HAP-1 (cell line): ENCODE measurements around the gene TOP1.

ENCODE experiments used
- DNase-seq, 2 experiments: peaks; one replicate each; pipeline ENCODE4 v3.0.0-alpha.2; 2016 to 2020; ENCODE audit warnings: low spot score in 2 of 2
- H3K27me3 ChIP-seq: fragments of 250-450 bp; sonication (Bioruptor Pico); 2 replicates; pipeline ENCODE4 v1.5.1; 2020; ENCODE audit warnings: low read depth, mild to moderate bottlenecking, moderate library complexity
- H3K36me3 ChIP-seq: fragments of 250-450 bp; sonication (Bioruptor Pico); replicated peaks from 2 replicates; pipeline ENCODE4 v1.5.1; 2020; ENCODE audit warnings: mild to moderate bottlenecking
- H3K4me1 ChIP-seq: fragments of 250-450 bp; sonication (Bioruptor Pico); 2 replicates; pipeline ENCODE4 v1.5.1; 2020; ENCODE audit warnings: mild to moderate bottlenecking
- H3K4me3 ChIP-seq: fragments of 250-450 bp; sonication (Bioruptor Pico); 2 replicates; pipeline ENCODE4 v1.5.1; 2020; ENCODE audit warnings: mild to moderate bottlenecking, moderate library complexity
- H3K9me3 ChIP-seq: fragments of 250-450 bp; sonication (Bioruptor Pico); 2 replicates; pipeline ENCODE4 v1.5.1; 2020; ENCODE audit warnings: mild to moderate bottlenecking, moderate library complexity
- in situ Hi-C: fragments of 300-500 bp; cut with MboI; formaldehyde crosslinking; loops from 3 replicates; pipeline ENCODE4 v1.14.3; 2020; ENCODE audit warnings: low sequenced_read_pairs, inconsistent platforms, mixed read lengths

TOP1 gene

GRCh38 chr20:41009946-41010345 is 18.7 kb upstream of the TOP1 start:
- in situ Hi-C loops: no loop called here
- no peaks in the 10 kb centered on the region; the same call in 1 of the 2 replicates for H3K9me3 ChIP-seq
- DNase-seq: no peak
- H3K27me3 ChIP-seq: no peaks in the 10 kb centered on the region
- H3K4me1 ChIP-seq: no peaks in the 10 kb centered on the region
- H3K36me3 ChIP-seq: no peaks in the 10 kb centered on the region
- H3K4me3 ChIP-seq: no peak overlapping the region

DNA sequence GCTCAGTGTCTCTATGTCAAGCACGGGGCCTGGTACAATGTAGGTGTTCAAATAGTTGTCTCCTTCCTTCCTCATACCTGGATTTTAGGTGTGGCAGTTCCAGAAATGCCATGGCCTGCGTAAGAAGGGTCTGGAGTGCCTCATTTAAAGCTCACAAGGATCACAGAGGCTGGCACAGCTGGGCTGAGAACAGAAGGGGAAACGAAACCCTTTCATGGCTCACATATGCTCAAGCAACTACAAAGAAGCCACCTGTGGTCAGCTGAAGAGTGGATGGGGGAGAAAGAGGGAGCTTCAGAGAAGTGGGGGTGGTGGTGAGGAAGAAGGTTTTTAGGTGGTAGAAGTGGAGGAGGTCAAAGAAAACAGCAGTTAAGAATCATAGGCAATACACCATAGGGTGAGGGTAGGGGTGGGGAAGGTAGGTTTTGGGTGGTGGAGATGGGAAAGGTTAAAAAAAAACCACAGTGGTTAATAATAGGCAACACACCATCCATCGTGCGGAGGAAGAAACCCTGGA is 17.0 kb upstream of the TOP1 start:
- no peaks in the 10 kb centered on the region for H3K27me3 ChIP-seq
- H3K4me1 ChIP-seq: no peaks in the 10 kb centered on the region
- H3K36me3 ChIP-seq: no peaks in the 10 kb centered on the region
- no peak overlapping the region for H3K4me3 ChIP-seq
- no peak for DNase-seq
- in situ Hi-C loops: no loop called here
- H3K9me3 ChIP-seq: no peaks in the 10 kb centered on the region

- no peak overlapping the region for H3K4me3 ChIP-seq
- in situ Hi-C loops: no loop called here
- no peaks in the 10 kb centered on the region for H3K27me3 ChIP-seq
- H3K4me1 ChIP-seq: no peaks in the 10 kb centered on the region
- H3K9me3 ChIP-seq: no peaks in the 10 kb centered on the region
- H3K36me3 ChIP-seq: no peaks in the 10 kb centered on the region
- DNase-seq: no peak
Measured at GRCh38 chr20:41014561-41015088, 14.0 kb upstream of the TOP1 start.

GRCh38 chr20:41017448-41018042 is 11.1 kb upstream of the TOP1 start:
- no peak for DNase-seq

GRCh38 chr20:41018153-41018552 is 10.5 kb upstream of the TOP1 start:
- in situ Hi-C loops: no loop called here
- Histone ChIP-seq H3K9me3 (no peaks in the 10 kb centered on the region), H3K4me1 (no peaks in the 10 kb centered on the region), H3K4me3 (no peak overlapping the region), H3K36me3 (no peaks in the 10 kb centered on the region), H3K27me3 (no peaks in the 10 kb centered on the region)
- DNase-seq: no peak

More at GRCh38 chr20:41017448-41018042, 11.1 kb upstream of the TOP1 start:
- no peak overlapping the region for H3K4me3 ChIP-seq
- no peaks in the 10 kb centered on the region for H3K4me1 ChIP-seq
- in situ Hi-C loops: no loop called here
- no peaks in the 10 kb centered on the region for H3K27me3 ChIP-seq
- H3K36me3 ChIP-seq: no peaks in the 10 kb centered on the region
- H3K9me3 ChIP-seq: no peaks in the 10 kb centered on the region

GRCh38 chr20:41023549-41023948 is 5.1 kb upstream of the TOP1 start:
- Histone ChIP-seq H3K9me3 (no peaks in the 10 kb centered on the region), H3K4me1 (peaks cover 7% of the 10 kb centered on the region), H3K36me3 (no peaks in the 10 kb centered on the region), H3K27me3 (no peaks in the 10 kb centered on the region), H3K4me3 (no peak overlapping the region)
- in situ Hi-C loops: no loop called here
- DNase-seq: no peak

DNA sequence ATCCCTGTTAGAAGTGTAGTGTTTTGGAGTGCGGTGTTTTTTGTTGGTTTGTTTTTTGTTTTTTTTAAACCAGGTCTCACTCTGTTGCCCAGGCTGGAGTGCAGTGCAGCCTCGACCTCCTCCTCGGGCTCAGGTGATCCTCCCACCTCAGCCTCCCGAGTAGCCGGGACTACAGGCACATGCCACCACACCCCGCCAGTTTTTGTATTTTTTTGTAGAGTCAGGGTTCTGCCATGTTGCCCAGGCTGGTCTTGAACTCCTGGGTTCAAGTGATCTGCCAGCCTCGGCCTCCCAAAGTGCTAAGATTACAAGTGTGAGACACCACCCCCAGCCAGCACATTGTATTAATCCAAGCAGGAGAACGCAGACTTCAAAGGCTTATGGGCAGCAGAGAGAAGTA is 1.3 kb upstream of the TOP1 start:
- in situ Hi-C loops: no loop called here
- H3K27me3 ChIP-seq: no peaks in the 10 kb centered on the region
- peaks cover 24% of the 10 kb centered on the region for H3K4me1 ChIP-seq
- H3K9me3 ChIP-seq: no peaks in the 10 kb centered on the region
- DNase-seq: no peak
- no peak overlapping the region for H3K4me3 ChIP-seq
- peaks cover 2% of the 10 kb centered on the region; the same call in 1 of the 2 replicates for H3K36me3 ChIP-seq

- Histone ChIP-seq H3K36me3 (peaks cover 3% of the 10 kb centered on the region), H3K4me3 (peak overlapping the region; percentile 88), H3K27me3 (no peaks in the 10 kb centered on the region), H3K9me3 (no peaks in the 10 kb centered on the region), H3K4me1 (peaks cover 26% of the 10 kb centered on the region)
- in situ Hi-C loops: no loop called here
- no peak for DNase-seq
Measured at GRCh38 chr20:41027872-41028358, 707 bp upstream of the TOP1 start.

DNA sequence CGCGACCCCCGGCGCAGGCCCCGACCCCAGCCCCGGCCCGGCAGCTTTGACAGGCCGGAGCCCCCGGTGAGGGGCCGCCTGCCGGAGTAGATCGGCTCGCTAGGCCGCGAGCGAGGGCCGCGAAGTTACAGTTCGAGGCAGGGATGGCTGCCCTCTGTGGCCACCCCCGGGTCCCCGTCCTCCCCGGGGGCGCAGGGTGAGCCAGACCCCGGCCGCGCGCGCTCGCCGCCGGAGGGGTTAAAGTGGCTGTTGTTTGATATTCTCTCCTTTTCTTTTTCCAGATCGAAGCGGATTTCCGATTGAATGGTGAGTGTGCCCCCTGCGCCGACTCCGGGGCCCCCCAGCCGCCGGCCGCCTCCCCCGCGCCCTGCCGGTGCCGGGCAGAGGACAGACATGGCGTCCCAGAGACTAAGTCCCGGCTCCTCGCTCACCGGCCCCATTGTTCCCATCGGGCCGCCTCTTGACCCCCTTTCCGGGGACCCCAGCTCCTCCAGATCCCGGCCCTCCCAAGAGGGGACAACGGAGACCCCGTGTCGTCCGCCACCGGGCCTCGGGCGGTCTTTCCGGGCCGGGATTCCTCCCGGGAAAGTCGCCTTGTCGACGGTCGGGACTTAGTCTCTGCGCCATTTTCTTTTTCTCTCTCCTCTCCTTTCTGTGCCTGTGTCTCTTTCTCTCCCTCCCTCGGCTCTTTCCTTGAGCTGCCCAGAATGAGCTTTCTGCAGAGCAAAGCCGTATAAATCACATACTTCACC is 704 bp downstream of the TOP1 start:
- in situ Hi-C loops: no loop called here
- peaks cover 26% of the 10 kb centered on the region for H3K4me1 ChIP-seq
- no peaks in the 10 kb centered on the region for H3K9me3 ChIP-seq
- DNase-seq: peak; percentile 35 to 36
- peak overlapping the region; percentile 88 for H3K4me3 ChIP-seq
- no peaks in the 10 kb centered on the region for H3K27me3 ChIP-seq
- H3K36me3 ChIP-seq: peaks cover 3% of the 10 kb centered on the region

- Histone ChIP-seq H3K27me3 (no peaks in the 10 kb centered on the region), H3K36me3 (peaks cover 3% of the 10 kb centered on the region), H3K4me3 (peak overlapping the region; percentile 88), H3K9me3 (no peaks in the 10 kb centered on the region), H3K4me1 (peaks cover 27% of the 10 kb centered on the region)
- in situ Hi-C loops: no loop called here
- no peak for DNase-seq
Measured at GRCh38 chr20:41030061-41030460, 1.4 kb downstream of the TOP1 start.

- peaks cover 7% of the 10 kb centered on the region for H3K36me3 ChIP-seq
- no peaks in the 10 kb centered on the region for H3K9me3 ChIP-seq
- in situ Hi-C loops: no loop called here
- no peak for DNase-seq
- H3K27me3 ChIP-seq: no peaks in the 10 kb centered on the region
- H3K4me3 ChIP-seq: peak overlapping the region; percentile 88
- H3K4me1 ChIP-seq: peaks cover 32% of the 10 kb centered on the region
Measured at GRCh38 chr20:41030531-41031242, 2.1 kb downstream of the TOP1 start.

DNA sequence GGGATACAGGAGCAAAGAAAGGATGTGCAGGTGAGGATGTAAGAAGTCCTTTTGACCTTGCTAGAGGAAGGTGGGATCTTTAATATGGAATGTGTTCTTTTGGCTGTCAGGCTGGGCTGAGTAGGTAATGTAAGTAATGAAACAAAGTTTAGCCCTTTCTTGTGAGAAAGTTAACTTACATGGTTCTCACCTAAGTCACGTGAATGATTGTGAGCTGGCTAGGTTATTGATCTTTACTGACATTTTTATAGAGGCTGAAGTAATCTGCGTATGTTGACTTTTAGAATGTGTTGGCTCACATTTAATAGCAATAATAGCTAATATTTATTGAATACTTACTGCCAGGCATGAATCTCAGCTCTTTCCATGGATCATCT is 2.6 kb downstream of the TOP1 start:
- Histone ChIP-seq H3K27me3 (no peaks in the 10 kb centered on the region), H3K9me3 (no peaks in the 10 kb centered on the region), H3K4me1 (peaks cover 32% of the 10 kb centered on the region), H3K36me3 (peaks cover 7% of the 10 kb centered on the region), H3K4me3 (no peak overlapping the region)
- in situ Hi-C loops: no loop called here
- no peak for DNase-seq

DNA sequence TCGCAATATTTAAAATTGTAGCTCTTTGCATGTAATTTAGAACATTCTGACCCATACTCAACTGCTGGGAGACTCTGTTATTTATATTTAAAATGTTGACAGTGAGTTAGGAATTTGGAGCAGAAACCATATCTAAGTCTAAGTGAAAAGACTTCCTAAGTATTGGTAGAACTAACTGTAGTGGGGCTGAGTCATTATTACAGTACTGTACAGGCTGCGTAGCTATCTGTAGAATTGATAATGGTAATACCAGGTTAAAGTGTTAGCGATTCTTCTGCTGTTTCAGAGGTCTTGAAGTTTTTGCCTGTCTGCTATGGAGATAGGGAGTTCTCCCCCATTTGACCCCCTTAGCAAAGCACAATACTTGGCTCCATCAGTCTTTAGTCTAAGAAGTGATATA is 3.6 kb downstream of the TOP1 start:
- no peak for DNase-seq
- H3K4me3 ChIP-seq: no peak overlapping the region
- no peaks in the 10 kb centered on the region for H3K27me3 ChIP-seq
- H3K4me1 ChIP-seq: peaks cover 32% of the 10 kb centered on the region
- peaks cover 7% of the 10 kb centered on the region for H3K36me3 ChIP-seq
- no peaks in the 10 kb centered on the region for H3K9me3 ChIP-seq
- in situ Hi-C loops: no loop called here

- Histone ChIP-seq H3K9me3 (no peaks in the 10 kb centered on the region), H3K36me3 (peaks cover 16% of the 10 kb centered on the region), H3K27me3 (no peaks in the 10 kb centered on the region), H3K4me3 (no peak overlapping the region), H3K4me1 (peaks cover 25% of the 10 kb centered on the region)
- in situ Hi-C loops: no loop called here
- DNase-seq: no peak
Measured at GRCh38 chr20:41034239-41034638, 5.6 kb downstream of the TOP1 start.
